HEK293T (cell line): ENCODE measurements around the gene STK4.

Experiments used
- ARNT ChIP-seq: fragments of 450-650 bp; IDR thresholded peaks from 2 replicates; pipeline ENCODE4 v1.6.1; 2017; ENCODE audit warnings: mild to moderate bottlenecking
- BHLHE40 ChIP-seq: fragments of 450-650 bp; IDR thresholded peaks from 2 replicates; pipeline ENCODE4 v1.6.1; 2016; ENCODE audit warnings: mild to moderate bottlenecking, moderate library complexity, borderline replicate concordance
- CTBP1 ChIP-seq: fragments of 450-650 bp; IDR thresholded peaks from 2 replicates; pipeline ENCODE4 v1.6.1; 2016; ENCODE audit warnings: borderline replicate concordance
- ELF4 ChIP-seq: fragments of 450-650 bp; IDR thresholded peaks from 2 replicates; pipeline ENCODE4 v1.6.1; 2017; ENCODE audit warnings: antibody characterized with exemption
- FOXA1 ChIP-seq: fragments of 450-650 bp; IDR thresholded peaks from 2 replicates; pipeline ENCODE4 v1.6.1; 2016; ENCODE audit warnings: mild to moderate bottlenecking
- FOXK2 ChIP-seq: fragments of 450-650 bp; IDR thresholded peaks from 2 replicates; pipeline ENCODE4 v1.6.1; 2016; ENCODE audit warnings: mild to moderate bottlenecking
- FOXM1 ChIP-seq: fragments of 450-650 bp; IDR thresholded peaks from 2 replicates; pipeline ENCODE4 v1.6.1; 2017; ENCODE audit warnings: mild to moderate bottlenecking, borderline replicate concordance
- HDGF ChIP-seq: fragments of 450-650 bp; IDR thresholded peaks from 2 replicates; pipeline ENCODE4 v1.6.1; 2017; ENCODE audit warnings: antibody characterized with exemption, borderline replicate concordance
- NFRKB ChIP-seq: fragments of 450-650 bp; IDR thresholded peaks from 2 replicates; pipeline ENCODE4 v1.6.1; 2016; ENCODE audit warnings: mild to moderate bottlenecking, moderate library complexity
- PKNOX1 ChIP-seq: fragments of 450-650 bp; IDR thresholded peaks from 2 replicates; pipeline ENCODE4 v1.6.1; 2016
- SP1 ChIP-seq: fragments of 450-650 bp; IDR thresholded peaks from 2 replicates; pipeline ENCODE4 v1.6.1; 2017
- SUZ12 ChIP-seq: fragments of 450-650 bp; IDR thresholded peaks from 2 replicates; pipeline ENCODE4 v1.6.1; 2016; ENCODE audit warnings: mild to moderate bottlenecking
- TARDBP ChIP-seq: fragments of 450-650 bp; IDR thresholded peaks from 2 replicates; pipeline ENCODE4 v1.6.1; 2016
- ZNF384 ChIP-seq: fragments of 450-650 bp; IDR thresholded peaks from 2 replicates; pipeline ENCODE4 v1.6.1; 2016

GRCh38 chr20:45017857-45018256 is 51.5 kb downstream of the STK4 start:
- TF ChIP-seq NFRKB (no peak), CTBP1 (no peak), HDGF (no peak), FOXA1 (no peak), PKNOX1 (no peak), BHLHE40 (no peak), ELF4 (no peak), SP1 (no peak), FOXM1 (no peak), SUZ12 (no peak), ZNF384 (no peak), TARDBP (no peak), FOXK2 (no peak), ARNT (no peak)
